GM19467 (cell line): ENCODE data around the gene FAM221B.
A peak's percentile ranks its signal among the peaks of the same experiment; 100 is the strongest.

ENCODE experiments used
- ATAC-seq: cut with Tn5 transposase; IDR thresholded peaks from one replicate; pipeline ENCODE4 v1.9.1; 2021; ENCODE audit warnings: mild to moderate bottlenecking, moderate library complexity; ENCODE audit not compliant: unreplicated experiment

Gene FAM221B

GRCh38 chr9:35847792-35848572 is 19.4 kb upstream of the FAM221B start:
- ATAC-seq = peak; percentile 84

GRCh38 chr9:35845824-35846771 is 17.6 kb upstream of the FAM221B start:
- ATAC-seq = no peak

GRCh38 chr9:35844628-35845270 is 16.2 kb upstream of the FAM221B start:
- ATAC-seq = no peak

GRCh38 chr9:35842795-35843194 is 14.3 kb upstream of the FAM221B start:
- peak; percentile 55 for ATAC-seq

- ATAC-seq = no peak
Observed at GRCh38 chr9:35842020-35842745, 13.7 kb upstream of the FAM221B start.

- no peak for ATAC-seq
Observed at GRCh38 chr9:35841645-35841900, 13.0 kb upstream of the FAM221B start.

- no peak for ATAC-seq
Observed at GRCh38 chr9:35840881-35841644, 12.5 kb upstream of the FAM221B start.

GRCh38 chr9:35839926-35840325 is 11.4 kb upstream of the FAM221B start:
- no peak for ATAC-seq

- no peak for ATAC-seq
Observed at GRCh38 chr9:35836595-35836994, 8.1 kb upstream of the FAM221B start.

GRCh38 chr9:35835766-35836165 is 7.2 kb upstream of the FAM221B start:
- no peak for ATAC-seq

GRCh38 chr9:35835216-35835632 is 6.7 kb upstream of the FAM221B start:
- no peak for ATAC-seq

- no peak for ATAC-seq
Observed at GRCh38 chr9:35834260-35835215, 6.0 kb upstream of the FAM221B start.

GRCh38 chr9:35832814-35833213 is 4.3 kb upstream of the FAM221B start:
- ATAC-seq = no peak

- no peak for ATAC-seq
Observed at GRCh38 chr9:35831040-35831439, 2.5 kb upstream of the FAM221B start.

GRCh38 chr9:35829764-35830096 is 1.2 kb upstream of the FAM221B start:
- ATAC-seq = no peak

GRCh38 chr9:35829084-35829763 is 692 bp upstream of the FAM221B start, which contains the start of gene TMEM8B:
TSS of gene TMEM8B (plus strand) at chr9:35829228. CDS start at chr9:35829448, 220 bp downstream.
- ATAC-seq = peak; percentile 64

GRCh38 chr9:35827486-35827885 is 1.0 kb downstream of the FAM221B start:
- no peak for ATAC-seq

GRCh38 chr9:35826071-35826701 is 2.3 kb downstream of the FAM221B start:
- ATAC-seq = peak; percentile 47
